GM19467 (cell line): Measurements from ENCODE around the gene TPM3.
A peak's percentile ranks its signal among the peaks of the same experiment; 100 is the strongest.
"Not testable (repeated sequence)": the region's sequence is repeated elsewhere in the genome, so short reads cannot be mapped to it uniquely, and the experiment has no call there.

Experiments
- ATAC-seq: cut with Tn5 transposase; IDR thresholded peaks from one replicate; pipeline ENCODE4 v1.9.1; 2021; ENCODE audit warnings: mild to moderate bottlenecking, moderate library complexity; ENCODE audit not compliant: unreplicated experiment

Gene TPM3

GRCh38 chr1:154206196-154206595 lies 14.3 kb upstream of the TPM3 start, which contains the start of gene CFAP141:
CFAP141 (minus strand) TSS chr1:154206333; CDS start chr1:154206307, 26 bp downstream.
- no peak for ATAC-seq

- not testable (repeated sequence) for ATAC-seq
These were observed 13.9 kb upstream of the TPM3 start for GRCh38 chr1:154205778-154206177.

GRCh38 chr1:154199563-154199879 lies 7.6 kb upstream of the TPM3 start:
- ATAC-seq, result no peak

GRCh38 chr1:154198756-154199562 lies 7.1 kb upstream of the TPM3 start:
- no peak for ATAC-seq

GRCh38 chr1:154193821-154194220 lies 1.9 kb upstream of the TPM3 start:
- no peak for ATAC-seq

GRCh38 chr1:154192476-154192875 lies 576 bp upstream of the TPM3 start:
- no peak for ATAC-seq

GRCh38 chr1:154190550-154190949 lies 1.4 kb downstream of the TPM3 start:
- no peak for ATAC-seq

GRCh38 chr1:154186852-154187501 lies 4.9 kb downstream of the TPM3 start:
- ATAC-seq, result no peak

GRCh38 chr1:154186177-154186576 lies 5.7 kb downstream of the TPM3 start:
- no peak for ATAC-seq

- ATAC-seq, result peak; percentile 65
These were observed 8.6 kb downstream of the TPM3 start for GRCh38 chr1:154183046-154183915.

GRCh38 chr1:154182344-154183045 lies 9.4 kb downstream of the TPM3 start:
- ATAC-seq, result peak; percentile 49

- no peak for ATAC-seq
These were observed 10.0 kb downstream of the TPM3 start for GRCh38 chr1:154181944-154182343.

- no peak for ATAC-seq
These were observed 11.8 kb downstream of the TPM3 start for GRCh38 chr1:154179946-154180687.

- ATAC-seq, result no peak
These were observed 12.7 kb downstream of the TPM3 start for GRCh38 chr1:154178911-154179811.

- ATAC-seq, result no peak
These were observed 13.9 kb downstream of the TPM3 start for GRCh38 chr1:154178013-154178412.

GRCh38 chr1:154176337-154176736 lies 15.6 kb downstream of the TPM3 start:
- ATAC-seq, result no peak

- no peak for ATAC-seq
These were observed 17.2 kb downstream of the TPM3 start for GRCh38 chr1:154174654-154175053.

- no peak for ATAC-seq
These were observed 20.0 kb downstream of the TPM3 start for GRCh38 chr1:154171880-154172279.

- no peak for ATAC-seq
These were observed 20.7 kb downstream of the TPM3 start for GRCh38 chr1:154171223-154171583.
